SK-N-SH treated with all-trans-retinoic acid at 6 μM for 48 hours (cell line): ENCODE data around the gene FLAD1.

Experiments
- ATAC-seq: fragments of 200-7000 bp; cut with Tn5 transposase; 3 replicates; pipeline ENCODE4 v1.9.1; 2020; ENCODE audit warnings: mild to moderate bottlenecking, moderate library complexity
- BACH2 ChIP-seq: fragments of 250-450 bp; sonication (Bioruptor Pico); IDR thresholded peaks from 2 replicates; pipeline ENCODE4 v1.9.0; 2021; ENCODE audit warnings: mild to moderate bottlenecking, borderline replicate concordance
- CSDC2 ChIP-seq: fragments of 250-450 bp; sonication (Bioruptor Pico); IDR thresholded peaks from 2 replicates; pipeline ENCODE4 v1.5.0; 2020; ENCODE audit warnings: mild to moderate bottlenecking, moderate library complexity
- ESRRG ChIP-seq: fragments of 250-450 bp; sonication (Bioruptor Pico); IDR thresholded peaks from 2 replicates; pipeline ENCODE4 v1.6.1; 2021; ENCODE audit warnings: mild to moderate bottlenecking
- GLIS3 ChIP-seq: fragments of 250-450 bp; sonication (Bioruptor Pico); IDR thresholded peaks from 2 replicates; pipeline ENCODE4 v1.5.0; 2020; ENCODE audit warnings: mild to moderate bottlenecking, moderate library complexity
- OSR1 ChIP-seq: fragments of 250-450 bp; sonication (Bioruptor Pico); IDR thresholded peaks from 2 replicates; pipeline ENCODE4 v1.8.0; 2022; ENCODE audit warnings: moderate library complexity, mild to moderate bottlenecking, inconsistent platforms
- PPARA ChIP-seq: fragments of 250-450 bp; sonication (Bioruptor Pico); IDR thresholded peaks from 2 replicates; pipeline ENCODE4 v1.5.0; 2020; ENCODE audit warnings: mild to moderate bottlenecking, borderline replicate concordance
- RARB ChIP-seq: fragments of 250-450 bp; sonication (Bioruptor Pico); IDR thresholded peaks from 2 replicates; pipeline ENCODE4 v1.8.0; 2021; ENCODE audit warnings: mild to moderate bottlenecking, moderate library complexity
- SNAI2 ChIP-seq: fragments of 250-450 bp; sonication (Bioruptor Pico); IDR thresholded peaks from 2 replicates; pipeline ENCODE4 v1.5.0; 2020; ENCODE audit warnings: mild to moderate bottlenecking, moderate library complexity
- TCF4 ChIP-seq: fragments of 250-450 bp; sonication (Bioruptor Pico); IDR thresholded peaks from 2 replicates; pipeline ENCODE4 v1.8.0; 2021; ENCODE audit warnings: mild to moderate bottlenecking, moderate library complexity, borderline replicate concordance
- TOX ChIP-seq: fragments of 250-450 bp; sonication (Bioruptor Pico); IDR thresholded peaks from 2 replicates; pipeline ENCODE4 v1.8.0; 2021; ENCODE audit warnings: mild to moderate bottlenecking, moderate library complexity, borderline replicate concordance
- ZC3H10 ChIP-seq: fragments of 250-450 bp; sonication (Bioruptor Pico); IDR thresholded peaks from 2 replicates; pipeline ENCODE4 v1.5.1; 2021; ENCODE audit warnings: mild to moderate bottlenecking, moderate library complexity
- ZNF70 ChIP-seq: fragments of 450-650 bp; formaldehyde crosslinking; IDR thresholded peaks from 2 replicates; pipeline ENCODE4 v1.5.0; 2020; ENCODE audit warnings: mild to moderate bottlenecking, moderate library complexity
- ZNF8 ChIP-seq: fragments of 450-650 bp; formaldehyde crosslinking; IDR thresholded peaks from 2 replicates; pipeline ENCODE4 v1.5.0; 2020; ENCODE audit warnings: mild to moderate bottlenecking, moderate library complexity
- TF ChIP-seq, protein P1 (sequence below): fragments of 250-450 bp; sonication (Bioruptor Pico); IDR thresholded peaks from 2 replicates; pipeline ENCODE4 v1.5.1; 2021; ENCODE audit warnings: mild to moderate bottlenecking, moderate library complexity
- TF ChIP-seq, protein P2 (sequence below): fragments of 250-450 bp; sonication (Bioruptor Pico); IDR thresholded peaks from 2 replicates; pipeline ENCODE4 v1.5.1; 2020; ENCODE audit warnings: low read depth, mild to moderate bottlenecking, moderate library complexity
- TF ChIP-seq, protein P3 (sequence below): fragments of 250-450 bp; sonication (Bioruptor Pico); IDR thresholded peaks from 2 replicates; pipeline ENCODE4 v1.5.0; 2020; ENCODE audit warnings: mild to moderate bottlenecking, moderate library complexity
- TF ChIP-seq, protein P4 (sequence below): fragments of 250-450 bp; sonication (Bioruptor Pico); IDR thresholded peaks from 2 replicates; pipeline ENCODE4 v1.8.0; 2021; ENCODE audit warnings: low read depth, mild to moderate bottlenecking, moderate library complexity, borderline replicate concordance

The FLAD1 gene

GRCh38 chr1:155032886-155033285 is 49.7 kb downstream of the FLAD1 start:
- no peak for ATAC-seq
- TF ChIP-seq, protein P1, sequence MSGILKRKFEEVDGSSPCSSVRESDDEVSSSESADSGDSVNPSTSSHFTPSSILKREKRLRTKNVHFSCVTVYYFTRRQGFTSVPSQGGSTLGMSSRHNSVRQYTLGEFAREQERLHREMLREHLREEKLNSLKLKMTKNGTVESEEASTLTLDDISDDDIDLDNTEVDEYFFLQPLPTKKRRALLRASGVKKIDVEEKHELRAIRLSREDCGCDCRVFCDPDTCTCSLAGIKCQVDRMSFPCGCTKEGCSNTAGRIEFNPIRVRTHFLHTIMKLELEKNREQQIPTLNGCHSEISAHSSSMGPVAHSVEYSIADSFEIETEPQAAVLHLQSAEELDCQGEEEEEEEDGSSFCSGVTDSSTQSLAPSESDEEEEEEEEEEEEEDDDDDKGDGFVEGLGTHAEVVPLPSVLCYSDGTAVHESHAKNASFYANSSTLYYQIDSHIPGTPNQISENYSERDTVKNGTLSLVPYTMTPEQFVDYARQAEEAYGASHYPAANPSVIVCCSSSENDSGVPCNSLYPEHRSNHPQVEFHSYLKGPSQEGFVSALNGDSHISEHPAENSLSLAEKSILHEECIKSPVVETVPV (CRISPR knock-in tag) = no peak
- TF ChIP-seq TCF4 (CRISPR knock-in tag) (no peak), ZNF8 (CRISPR knock-in tag) (no peak), SNAI2 (CRISPR knock-in tag) (no peak), TOX (CRISPR knock-in tag) (no peak), ZNF70 (no peak), GLIS3 (CRISPR knock-in tag) (no peak), OSR1 (CRISPR knock-in tag) (no peak)
- TF ChIP-seq, protein P2, sequence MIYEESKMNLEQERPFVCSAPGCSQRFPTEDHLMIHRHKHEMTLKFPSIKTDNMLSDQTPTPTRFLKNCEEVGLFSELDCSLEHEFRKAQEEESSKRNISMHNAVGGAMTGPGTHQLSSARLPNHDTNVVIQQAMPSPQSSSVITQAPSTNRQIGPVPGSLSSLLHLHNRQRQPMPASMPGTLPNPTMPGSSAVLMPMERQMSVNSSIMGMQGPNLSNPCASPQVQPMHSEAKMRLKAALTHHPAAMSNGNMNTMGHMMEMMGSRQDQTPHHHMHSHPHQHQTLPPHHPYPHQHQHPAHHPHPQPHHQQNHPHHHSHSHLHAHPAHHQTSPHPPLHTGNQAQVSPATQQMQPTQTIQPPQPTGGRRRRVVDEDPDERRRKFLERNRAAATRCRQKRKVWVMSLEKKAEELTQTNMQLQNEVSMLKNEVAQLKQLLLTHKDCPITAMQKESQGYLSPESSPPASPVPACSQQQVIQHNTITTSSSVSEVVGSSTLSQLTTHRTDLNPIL (CRISPR knock-in tag) = no peak
- TF ChIP-seq, protein P3, sequence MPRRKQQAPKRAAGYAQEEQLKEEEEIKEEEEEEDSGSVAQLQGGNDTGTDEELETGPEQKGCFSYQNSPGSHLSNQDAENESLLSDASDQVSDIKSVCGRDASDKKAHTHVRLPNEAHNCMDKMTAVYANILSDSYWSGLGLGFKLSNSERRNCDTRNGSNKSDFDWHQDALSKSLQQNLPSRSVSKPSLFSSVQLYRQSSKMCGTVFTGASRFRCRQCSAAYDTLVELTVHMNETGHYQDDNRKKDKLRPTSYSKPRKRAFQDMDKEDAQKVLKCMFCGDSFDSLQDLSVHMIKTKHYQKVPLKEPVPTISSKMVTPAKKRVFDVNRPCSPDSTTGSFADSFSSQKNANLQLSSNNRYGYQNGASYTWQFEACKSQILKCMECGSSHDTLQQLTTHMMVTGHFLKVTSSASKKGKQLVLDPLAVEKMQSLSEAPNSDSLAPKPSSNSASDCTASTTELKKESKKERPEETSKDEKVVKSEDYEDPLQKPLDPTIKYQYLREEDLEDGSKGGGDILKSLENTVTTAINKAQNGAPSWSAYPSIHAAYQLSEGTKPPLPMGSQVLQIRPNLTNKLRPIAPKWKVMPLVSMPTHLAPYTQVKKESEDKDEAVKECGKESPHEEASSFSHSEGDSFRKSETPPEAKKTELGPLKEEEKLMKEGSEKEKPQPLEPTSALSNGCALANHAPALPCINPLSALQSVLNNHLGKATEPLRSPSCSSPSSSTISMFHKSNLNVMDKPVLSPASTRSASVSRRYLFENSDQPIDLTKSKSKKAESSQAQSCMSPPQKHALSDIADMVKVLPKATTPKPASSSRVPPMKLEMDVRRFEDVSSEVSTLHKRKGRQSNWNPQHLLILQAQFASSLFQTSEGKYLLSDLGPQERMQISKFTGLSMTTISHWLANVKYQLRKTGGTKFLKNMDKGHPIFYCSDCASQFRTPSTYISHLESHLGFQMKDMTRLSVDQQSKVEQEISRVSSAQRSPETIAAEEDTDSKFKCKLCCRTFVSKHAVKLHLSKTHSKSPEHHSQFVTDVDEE = no peak
- TF ChIP-seq, all 23 proteins: peak for 0

DNA sequence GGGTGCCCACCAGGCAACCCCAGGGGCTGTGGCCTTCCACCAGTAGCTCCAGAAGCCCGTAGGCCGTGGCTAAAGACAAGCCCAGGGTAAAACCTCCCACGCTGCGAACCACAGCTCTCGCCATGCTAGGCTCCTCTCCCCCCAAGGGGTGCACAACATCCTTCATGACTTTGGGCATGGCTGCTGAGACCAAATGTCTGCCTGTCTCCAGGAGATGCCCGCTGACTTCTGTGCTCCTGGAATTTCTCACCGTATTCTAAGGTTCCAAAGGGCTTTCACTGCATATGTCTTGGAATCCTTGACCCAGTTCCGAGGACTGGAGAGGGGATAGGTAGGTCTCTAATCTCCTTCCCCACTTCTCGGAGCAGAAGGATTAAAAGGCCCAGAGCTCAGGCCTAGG is 50.4 kb downstream of the FLAD1 start, which contains the start of the genes DCST1 and DCST2:
DCST1 (plus strand) TSS at position 301 of the 400 bp plus-strand sequence. CDS start 213 bp downstream, outside the sequence.
DCST2 (minus strand) TSS at position 258 of the 400 bp plus-strand sequence; CDS start at position 178, 80 bp downstream.
- no peak for ATAC-seq

More for the DNA sequence above, 50.4 kb downstream of the FLAD1 start, which contains the start of the genes DCST1 and DCST2:
- TF ChIP-seq GLIS3 (CRISPR knock-in tag) (no peak), ZNF8 (CRISPR knock-in tag) (no peak), ESRRG (no peak), ZC3H10 (CRISPR knock-in tag) (no peak), TOX (CRISPR knock-in tag) (no peak), PPARA (CRISPR knock-in tag) (no peak), ZNF70 (no peak), RARB (no peak), OSR1 (CRISPR knock-in tag) (no peak), SNAI2 (CRISPR knock-in tag) (no peak), BACH2 (no peak), CSDC2 (CRISPR knock-in tag) (no peak)
- TF ChIP-seq, protein P1 (CRISPR knock-in tag) = no peak
- TF ChIP-seq, protein P4, sequence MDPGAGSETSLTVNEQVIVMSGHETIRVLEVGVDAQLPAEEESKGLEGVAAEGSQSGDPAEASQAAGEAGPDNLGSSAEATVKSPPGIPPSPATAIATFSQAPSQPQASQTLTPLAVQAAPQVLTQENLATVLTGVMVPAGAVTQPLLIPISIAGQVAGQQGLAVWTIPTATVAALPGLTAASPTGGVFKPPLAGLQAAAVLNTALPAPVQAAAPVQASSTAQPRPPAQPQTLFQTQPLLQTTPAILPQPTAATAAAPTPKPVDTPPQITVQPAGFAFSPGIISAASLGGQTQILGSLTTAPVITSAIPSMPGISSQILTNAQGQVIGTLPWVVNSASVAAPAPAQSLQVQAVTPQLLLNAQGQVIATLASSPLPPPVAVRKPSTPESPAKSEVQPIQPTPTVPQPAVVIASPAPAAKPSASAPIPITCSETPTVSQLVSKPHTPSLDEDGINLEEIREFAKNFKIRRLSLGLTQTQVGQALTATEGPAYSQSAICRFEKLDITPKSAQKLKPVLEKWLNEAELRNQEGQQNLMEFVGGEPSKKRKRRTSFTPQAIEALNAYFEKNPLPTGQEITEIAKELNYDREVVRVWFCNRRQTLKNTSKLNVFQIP (CRISPR knock-in tag) = no peak
- TF ChIP-seq, protein P3 = no peak
- TF ChIP-seq, protein P2 (CRISPR knock-in tag) = no peak
